Body of pancreas (tissue), 4 donors: Measurements from ENCODE around the gene PITPNC1. TPM values are rescaled to one million over a fixed set of nuclear protein-coding genes. Genes with fewer than 3 reads are reported as not detected.
"Not testable (repeated sequence)": the region's sequence is repeated elsewhere in the genome, so short reads cannot be mapped to it uniquely, and the experiment has no call there.

Experiments used
- ATAC-seq: fragments of 150-250 bp; one replicate; pipeline ENCODE4 v1.9.1; 2016
- DNase-seq, 4 donors: peaks; one replicate each; pipeline ENCODE4 v3.0.0-alpha.2; 2019
- H3K27ac ChIP-seq, 4 donors: fragments of 200-600 bp; sonication (generic); 1 replicate in 3 of 4; 2 replicates in 1 of 4; pipeline versions ENCODE4 v1.5.1 to v1.6.1; 2016 to 2019; ENCODE audit warnings: mild to moderate bottlenecking in 1 of 4, mixed read lengths in 1 of 4, moderate library complexity in 1 of 4
- H3K27me3 ChIP-seq, 2 donors: fragments of 200-600 bp; sonication (generic); one replicate each; pipeline ENCODE4 v1.6.0; 2016; ENCODE audit warnings: mild to moderate bottlenecking in 1 of 2
- H3K36me3 ChIP-seq, 2 donors: fragments of 200-600 bp; sonication (generic); replicated peaks in 1 of 2; 2 replicates each; pipeline ENCODE4 v1.5.1; 2016; ENCODE audit warnings: low read depth in 2 of 2; ENCODE audit not compliant: insufficient read depth in 1 of 2
- H3K4me1 ChIP-seq: fragments of 200-600 bp; sonication (generic); one replicate; pipeline ENCODE4 v1.6.0; 2016
- H3K4me3 ChIP-seq, 2 donors: fragments of 200-600 bp; sonication (generic); 1 replicate in 1 of 2; 2 replicates in 1 of 2; pipeline ENCODE4 v1.5.1; 2016 to 2019
- H3K9me3 ChIP-seq, 3 donors: fragments of 200-600 bp; sonication (generic); 1 replicate in 2 of 3; 2 replicates in 1 of 3; pipeline ENCODE4 v1.5.1; 2016
- CTCF ChIP-seq, 7 experiments: fragments of 450-650 bp in 4 of 7; fragments of 200-600 bp in 3 of 7; sonication (generic) in 3 of 7; IDR thresholded peaks; one replicate each; pipeline ENCODE4 v1.5.1; 2016 to 2019; ENCODE audit warnings: antibody characterized with exemption in 7 of 7
- POLR2A ChIP-seq, 3 donors: fragments of 450-650 bp; IDR thresholded peaks; one replicate each; pipeline ENCODE4 v1.6.1; 2016; ENCODE audit warnings: antibody characterized with exemption in 3 of 3, mild to moderate bottlenecking in 2 of 3
- WGBS, 2 donors: methylation state at CpG; one replicate each; pipeline ENCODE4 v1.1.5; 2017; 5-methylcytosine and 5-hydroxymethylcytosine counted together
- intact Hi-C: fragments of 100-400 bp; cut with DNase I; formaldehyde crosslinking; loops from one replicate; pipeline ENCODE4 v1.15.1; 2023
- total RNA-seq, 2 donors: library from RNA; depleted of rRNA; stranded (reverse); fragments of >200 nt; gene quantifications; one replicate each; pipeline ENCODE4 v1.1.0, GENCODE V29; 2016

PITPNC1 gene
- total RNA-seq, 2 donors from 2014 or later, result 11.9 to 17.5 TPM

GRCh38 chr17:67493812-67494211 is 116.7 kb downstream of the PITPNC1 start:
- TF ChIP-seq POLR2A (IDR thresholded peaks at IDR 0.05), result no peak
- TF ChIP-seq CTCF (IDR thresholded peaks at IDR 0.05), result no peak
- DNase-seq, result no peak
- Histone ChIP-seq H3K27ac (no peak overlapping the region), H3K4me1 (peaks cover 29% of the 10 kb centered on the region), H3K4me3 (no peak overlapping the region), H3K9me3 (no peaks in the 10 kb centered on the region), H3K27me3 (no peaks in the 10 kb centered on the region), H3K36me3 (no peaks in the 10 kb centered on the region)
- WGBS, 2 donors, result 81 to 82% methylated on average over 4 of the region's 4 CpGs
- intact Hi-C loops, result no loop called here
- ATAC-seq, result no peak

GRCh38 chr17:67495534-67495933 is 118.5 kb downstream of the PITPNC1 start:
- ATAC-seq, intact Hi-C loops: not testable (repeated sequence)
- WGBS, 2 donors, result 92 to 94% methylated on average over 5 of the region's 5 CpGs

GRCh38 chr17:67496286-67496685 is 119.2 kb downstream of the PITPNC1 start:
- H3K36me3 ChIP-seq, result no peaks in the 10 kb centered on the region
- peaks cover 15% of the 10 kb centered on the region for H3K4me1 ChIP-seq
- WGBS, 2 donors, result 81 to 87% methylated on average over 7 of the region's 7 CpGs
- H3K4me3 ChIP-seq, result no peak overlapping the region
- no peaks in the 10 kb centered on the region for H3K27me3 ChIP-seq
- no peak for TF ChIP-seq CTCF (IDR thresholded peaks at IDR 0.05)
- no peak for TF ChIP-seq POLR2A (IDR thresholded peaks at IDR 0.05)
- intact Hi-C loops, result no loop called here
- no peaks in the 10 kb centered on the region for H3K9me3 ChIP-seq
- DNase-seq, result no peak
- no peak for ATAC-seq
- no peak overlapping the region for H3K27ac ChIP-seq

More at GRCh38 chr17:67495534-67495933, 118.5 kb downstream of the PITPNC1 start:
- H3K36me3 ChIP-seq, H3K4me3 ChIP-seq, DNase-seq, H3K9me3 ChIP-seq, H3K27me3 ChIP-seq, H3K27ac ChIP-seq: not testable (repeated sequence)
- peaks cover 20% of the 10 kb centered on the region for H3K4me1 ChIP-seq

GRCh38 chr17:67499685-67500084 is 122.6 kb downstream of the PITPNC1 start:
- intact Hi-C loops, result no loop called here
- no peak for ATAC-seq
- no peaks in the 10 kb centered on the region for H3K36me3 ChIP-seq

GRCh38 chr17:67500261-67500660 is 123.2 kb downstream of the PITPNC1 start:
- 39 to 60% methylated on average over 2 of the region's 2 CpGs for WGBS, 2 donors
- intact Hi-C loops, result no loop called here

More at GRCh38 chr17:67499685-67500084, 122.6 kb downstream of the PITPNC1 start:
- DNase-seq, result no peak
- TF ChIP-seq POLR2A (IDR thresholded peaks at IDR 0.05) (no peak), CTCF (IDR thresholded peaks at IDR 0.05) (no peak)
- Histone ChIP-seq H3K4me1 (peaks cover 25% of the 10 kb centered on the region), H3K27me3 (no peaks in the 10 kb centered on the region), H3K4me3 (no peak overlapping the region), H3K27ac (no peak overlapping the region), H3K9me3 (no peaks in the 10 kb centered on the region)
- 88% methylated on average over 4 of the region's 4 CpGs for WGBS, 2 donors

More at GRCh38 chr17:67500261-67500660, 123.2 kb downstream of the PITPNC1 start:
- H3K27me3 ChIP-seq, result no peaks in the 10 kb centered on the region
- DNase-seq (no peak), ATAC-seq (no peak)
- H3K36me3 ChIP-seq, result no peaks in the 10 kb centered on the region
- TF ChIP-seq CTCF (IDR thresholded peaks at IDR 0.05) (no peak), POLR2A (IDR thresholded peaks at IDR 0.05) (no peak)
- no peaks in the 10 kb centered on the region for H3K9me3 ChIP-seq
- no peak overlapping the region for H3K4me3 ChIP-seq
- H3K4me1 ChIP-seq, result peaks cover 30% of the 10 kb centered on the region
- H3K27ac ChIP-seq, result no peak overlapping the region
